GM21529 (cell line): ENCODE measurements around the gene ERVK3-1.
"Not testable (repeated sequence)": the region's sequence is repeated elsewhere in the genome, so short reads cannot be mapped to it uniquely, and the experiment has no call there.

Source experiments
- ATAC-seq: cut with Tn5 transposase; IDR thresholded peaks from one replicate; pipeline ENCODE4 v1.9.1; 2021; ENCODE audit not compliant: unreplicated experiment

ERVK3-1 gene, protein sequence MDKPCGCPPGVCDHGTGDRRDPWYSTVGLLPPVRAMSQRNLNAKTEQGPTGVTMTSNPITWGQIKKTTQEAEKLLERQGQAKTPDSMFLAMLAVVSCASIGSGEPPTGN

DNA sequence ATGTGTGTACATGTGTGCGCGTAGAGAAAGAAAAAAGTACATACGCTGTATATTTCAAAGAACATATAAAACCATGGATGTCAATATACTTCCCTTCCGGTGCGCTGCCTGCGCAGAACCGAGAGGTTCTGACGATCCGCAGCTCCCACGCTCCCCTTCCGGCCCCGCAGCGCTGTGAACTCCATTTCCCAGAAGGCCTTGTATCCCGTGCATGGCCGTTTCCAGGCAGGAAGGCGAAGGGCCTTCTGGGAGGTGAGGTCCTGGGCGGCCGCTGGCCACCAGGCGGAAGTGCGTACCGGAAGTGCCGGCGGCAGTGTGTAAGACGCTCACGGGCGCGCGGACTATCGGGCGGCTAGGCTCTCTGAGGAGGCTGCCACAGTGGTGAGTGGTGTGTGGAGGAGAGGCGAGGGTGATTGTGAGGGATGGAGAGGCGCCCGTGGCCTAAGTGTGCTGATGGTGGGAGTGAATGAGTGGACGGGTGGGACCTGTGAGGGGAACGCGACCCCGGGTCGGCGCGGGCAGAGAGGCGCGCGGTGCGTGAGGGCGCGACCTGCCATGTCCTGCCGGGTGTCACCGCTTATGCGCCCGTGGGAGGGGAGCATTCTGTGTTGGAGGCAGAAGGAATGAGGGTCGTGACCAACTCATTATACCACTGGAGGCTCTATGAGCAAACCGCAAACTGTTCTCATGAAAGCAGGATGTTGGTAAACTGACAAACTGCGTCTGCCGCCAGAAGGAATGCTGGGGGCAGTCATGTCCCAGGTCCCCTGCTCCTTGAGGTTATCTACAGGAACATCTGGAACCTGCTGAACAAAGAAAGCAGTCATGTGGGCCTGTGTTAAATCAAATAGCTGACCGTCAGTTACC lies at the start of gene ERVK3-1:
Gene ERVK3-1, plus strand, starts transcription at position 313 of the 867 bp plus-strand sequence. CDS start 6,792 bp downstream, outside the sequence.
- peak; percentile 91 for ATAC-seq

DNA sequence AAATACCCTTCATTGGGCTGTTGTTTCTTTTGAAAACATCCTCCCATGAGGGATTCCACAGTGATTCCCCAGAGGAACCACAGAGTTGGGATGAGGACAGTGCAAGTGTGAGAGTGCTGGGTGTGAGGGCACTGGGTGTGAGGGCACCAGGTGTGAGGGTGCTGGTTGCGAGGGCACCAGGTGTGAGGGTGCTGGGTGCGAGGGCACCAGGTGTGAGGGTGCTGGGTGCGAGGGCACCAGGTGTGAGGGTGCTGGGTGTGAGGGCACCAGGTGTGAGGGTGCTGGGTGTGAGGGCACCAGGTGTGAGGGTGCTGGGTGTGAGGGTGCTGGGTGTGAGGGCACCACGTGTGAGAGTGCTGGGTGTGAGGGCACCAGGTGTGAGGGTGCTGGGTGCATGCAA lies 46.9 kb upstream of the ERVK3-1 start:
- ATAC-seq = not testable (repeated sequence)

DNA sequence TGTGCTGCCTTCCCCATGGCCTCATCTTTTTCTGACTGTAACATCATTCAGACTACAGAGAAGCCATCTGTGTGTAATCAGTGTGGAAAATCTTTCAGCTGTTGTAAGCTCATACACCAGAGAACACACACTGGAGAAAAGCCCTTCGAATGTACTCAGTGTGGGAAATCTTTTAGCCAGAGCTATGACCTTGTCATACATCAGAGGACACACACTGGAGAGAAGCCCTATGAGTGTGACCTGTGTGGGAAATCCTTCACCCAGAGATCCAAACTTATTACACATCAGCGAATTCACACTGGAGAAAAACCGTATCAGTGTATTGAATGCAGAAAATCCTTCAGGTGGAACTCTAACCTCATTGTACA lies 43.6 kb upstream of the ERVK3-1 start:
- ATAC-seq = no peak

DNA sequence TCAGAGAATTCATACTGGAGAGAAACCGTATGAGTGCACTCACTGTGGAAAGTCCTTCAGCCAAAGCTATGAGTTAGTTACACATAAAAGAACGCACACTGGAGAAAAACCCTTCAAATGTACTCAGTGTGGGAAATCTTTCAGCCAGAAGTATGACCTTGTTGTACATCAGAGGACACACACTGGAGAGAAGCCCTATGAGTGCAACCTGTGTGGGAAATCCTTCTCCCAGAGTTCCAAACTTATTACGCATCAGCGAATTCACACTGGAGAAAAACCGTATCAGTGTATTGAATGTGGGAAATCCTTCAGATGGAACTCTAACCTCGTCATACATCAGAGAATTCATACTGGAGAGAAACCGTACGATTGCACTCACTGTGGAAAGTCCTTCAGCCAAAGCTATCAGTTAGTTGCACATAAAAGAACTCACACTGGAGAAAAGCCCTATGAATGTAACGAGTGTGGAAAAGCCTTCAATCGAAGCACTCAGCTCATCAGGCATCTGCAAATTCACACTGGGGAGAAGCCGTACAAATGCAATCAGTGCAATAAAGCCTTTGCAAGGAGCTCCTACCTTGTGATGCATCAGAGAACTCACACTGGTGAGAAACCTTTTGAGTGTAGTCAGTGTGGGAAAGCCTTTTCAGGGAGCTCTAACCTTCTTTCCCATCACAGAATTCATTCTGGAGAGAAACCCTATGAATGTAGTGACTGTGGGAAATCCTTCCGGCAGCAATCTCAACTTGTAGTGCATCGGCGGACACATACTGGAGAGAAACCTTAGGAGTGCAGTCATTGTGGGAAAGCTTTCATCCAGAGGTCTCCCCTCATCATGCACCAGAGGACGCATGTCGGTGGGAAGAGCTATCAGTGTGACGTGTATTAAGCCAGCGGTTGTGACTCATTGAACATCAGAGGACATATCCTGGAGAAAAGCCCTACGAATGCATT lies 42.9 kb upstream of the ERVK3-1 start:
- ATAC-seq = no peak

DNA sequence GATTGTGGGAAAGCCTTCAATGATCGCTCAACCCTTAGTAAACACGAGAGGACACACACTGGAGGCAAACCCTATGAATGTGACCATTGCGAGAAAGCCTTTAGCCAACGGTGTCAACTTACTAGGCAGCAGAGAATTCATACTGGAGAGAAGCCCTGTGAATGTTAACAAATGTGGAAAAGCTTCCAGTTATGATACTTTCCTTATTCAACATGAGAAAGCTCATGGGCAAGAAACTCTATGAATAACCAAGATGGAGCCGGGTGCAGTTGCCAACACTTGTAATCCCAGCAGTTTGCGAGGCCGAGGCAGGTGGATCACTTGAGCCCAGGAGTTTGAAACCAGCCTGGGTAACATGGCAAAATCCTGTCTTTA lies 42.3 kb upstream of the ERVK3-1 start:
- ATAC-seq = no peak

DNA sequence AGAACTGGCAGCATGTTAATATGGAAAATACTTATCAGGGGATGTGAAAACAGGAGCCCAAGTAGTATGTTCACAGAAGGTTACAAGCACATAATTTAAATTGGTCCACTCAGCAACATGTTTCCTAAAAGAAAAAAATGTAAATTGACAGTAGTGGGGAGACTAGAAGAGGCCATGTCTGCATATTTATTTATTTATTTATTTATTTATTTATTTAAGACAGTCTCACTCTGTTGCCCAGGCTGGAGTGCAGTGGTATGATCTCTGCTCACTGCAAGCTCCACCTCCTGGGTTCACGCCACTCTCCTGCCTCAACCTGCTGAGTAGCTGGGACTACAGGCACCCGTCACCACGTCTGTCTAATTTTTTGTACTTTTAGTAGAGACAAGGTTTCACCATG lies 40.1 kb upstream of the ERVK3-1 start:
- no peak for ATAC-seq

DNA sequence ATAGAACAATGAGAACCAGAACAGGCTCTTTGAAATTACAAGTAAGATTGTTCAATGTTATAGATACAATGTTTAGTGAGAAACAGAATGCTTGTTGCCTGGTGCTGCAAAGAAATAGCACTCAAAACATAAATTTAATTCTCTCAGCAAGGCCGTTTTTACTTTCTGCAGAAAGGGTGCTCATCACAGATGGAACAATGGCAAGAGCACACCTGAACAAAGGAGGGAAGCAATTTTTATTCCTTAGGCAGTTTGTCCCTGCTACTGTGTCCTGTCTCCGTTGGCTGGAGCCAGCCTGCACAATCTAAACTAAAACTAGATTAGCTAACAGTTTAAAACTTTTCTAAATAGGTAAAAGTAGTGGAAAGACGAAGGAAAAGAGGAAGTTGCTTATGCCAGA lies 36.8 kb upstream of the ERVK3-1 start:
- ATAC-seq = no peak

DNA sequence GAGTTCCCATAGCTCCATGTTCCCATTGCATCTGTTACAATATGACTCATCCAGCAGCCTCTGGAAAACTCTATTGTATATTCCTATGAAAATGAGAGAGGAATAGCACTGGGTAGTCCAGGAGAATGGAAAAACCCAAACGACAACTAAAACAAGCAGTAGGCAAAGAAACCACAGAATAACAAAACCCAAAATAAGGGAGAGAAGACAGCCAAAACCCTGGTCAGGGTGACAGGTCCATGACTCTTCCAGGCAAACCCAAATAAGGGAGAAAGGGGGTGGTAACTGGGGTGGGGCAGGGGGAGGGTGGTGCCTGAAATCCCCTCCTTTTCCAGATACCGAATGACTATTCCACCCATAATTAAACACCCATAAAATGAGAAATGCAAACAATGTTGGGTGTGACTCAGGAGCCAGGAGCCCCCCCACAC lies 30.4 kb upstream of the ERVK3-1 start:
- no peak for ATAC-seq

DNA sequence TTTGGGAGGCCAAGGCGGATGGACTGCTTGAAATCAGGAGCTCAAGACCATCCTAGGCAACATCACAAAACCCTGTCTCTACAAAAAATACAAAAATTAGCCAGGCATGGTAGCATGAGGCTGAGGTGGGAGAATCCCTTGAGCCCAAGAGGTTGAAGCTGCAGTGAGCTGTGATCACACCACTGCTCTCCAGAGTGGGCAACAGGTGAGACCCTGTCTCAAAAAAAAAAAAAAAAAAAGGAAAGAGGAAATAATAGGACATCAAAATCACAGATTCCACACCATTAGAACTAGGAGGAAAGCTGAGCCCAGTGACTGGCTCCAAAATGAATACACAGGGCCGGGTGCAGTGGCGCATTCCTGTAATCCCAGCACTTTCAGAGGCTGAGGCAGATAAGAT lies 29.6 kb upstream of the ERVK3-1 start:
- no peak for ATAC-seq

DNA sequence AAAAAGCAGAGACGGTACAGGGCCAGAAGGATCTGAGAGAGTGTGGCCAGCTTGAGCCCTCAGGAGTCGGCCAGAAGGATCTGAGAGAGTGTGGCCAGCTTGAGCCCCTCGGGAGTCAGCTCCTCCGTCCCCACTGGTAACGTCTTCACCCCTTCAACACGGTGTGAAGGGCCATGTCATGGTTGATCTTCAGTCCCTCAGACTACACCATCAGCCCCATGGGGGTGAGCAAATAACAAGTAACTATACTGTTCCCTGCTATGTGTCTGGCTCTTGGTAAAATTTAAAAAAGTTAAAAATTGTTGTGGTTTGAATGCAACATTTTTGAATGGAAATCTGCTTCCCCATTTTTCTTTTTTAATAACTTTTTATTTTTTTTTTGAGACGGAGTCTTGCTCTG lies 28.0 kb upstream of the ERVK3-1 start:
- no peak for ATAC-seq

DNA sequence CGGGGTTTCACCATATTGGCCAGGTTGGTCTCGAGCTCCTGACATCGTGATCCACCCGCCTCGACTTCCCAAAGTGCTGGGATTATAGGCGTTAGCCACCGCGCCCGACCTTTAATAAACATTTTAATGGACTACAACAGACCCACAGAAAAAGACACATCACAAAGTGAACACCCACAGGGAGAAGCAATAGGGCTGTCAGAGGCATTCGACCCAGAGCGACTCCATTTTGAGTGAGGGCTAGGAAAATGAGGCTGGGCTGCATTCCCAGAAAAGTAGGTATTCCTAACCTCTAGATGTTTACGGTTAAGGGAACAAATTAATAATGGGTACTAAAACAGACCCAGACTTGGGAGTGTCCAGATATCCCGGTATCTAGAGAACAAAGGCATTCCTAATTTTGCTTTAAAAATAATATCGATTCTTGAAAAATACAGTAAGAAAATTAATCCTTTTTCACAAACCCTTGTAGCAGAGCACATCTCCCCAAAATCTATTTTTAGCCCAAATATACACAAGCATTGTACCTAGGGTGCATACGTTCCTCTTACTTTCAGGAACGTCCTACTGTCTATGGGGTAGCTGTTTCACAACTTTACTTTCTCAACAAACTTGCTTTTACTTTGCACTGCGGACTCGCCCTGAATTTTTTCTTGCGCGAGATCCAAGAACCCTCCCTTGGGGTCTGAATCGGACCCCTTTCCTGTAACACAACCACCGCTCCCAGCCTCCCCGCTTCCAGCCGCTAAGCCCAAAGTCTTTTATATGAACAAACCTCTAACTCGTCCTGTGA lies 27.2 kb upstream of the ERVK3-1 start:
- ATAC-seq = no peak

DNA sequence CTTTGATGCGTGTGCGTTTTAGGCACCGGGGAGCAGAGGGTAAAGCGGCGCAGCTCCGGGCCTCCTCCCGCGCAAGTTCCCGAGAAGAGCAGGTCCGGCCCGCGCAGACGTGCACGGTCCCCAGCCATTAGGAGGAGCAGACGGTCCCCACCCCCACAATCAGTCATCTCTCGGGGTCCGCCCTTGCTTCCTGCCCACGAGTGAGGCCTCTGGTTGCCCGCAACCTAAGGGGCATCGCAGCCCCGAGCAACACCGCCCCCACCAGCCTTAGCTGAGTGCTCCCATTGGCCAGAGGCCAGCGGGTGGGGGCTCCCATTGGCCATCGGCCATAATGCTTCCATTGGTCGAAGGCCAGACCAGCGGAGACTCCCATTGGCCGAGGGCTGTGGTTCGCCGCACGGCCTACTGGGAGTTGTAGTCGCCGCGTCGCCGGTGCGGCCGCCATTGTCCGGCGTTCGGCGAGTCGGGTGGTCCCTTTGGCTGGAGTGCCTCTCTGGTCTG lies 26.6 kb upstream of the ERVK3-1 start, which contains the start of gene ZNF8:
Gene ZNF8, plus strand, starts transcription at position 415 of the 501 bp plus-strand sequence. CDS start 127 bp downstream, outside the sequence.
- ATAC-seq = peak; percentile 94

DNA sequence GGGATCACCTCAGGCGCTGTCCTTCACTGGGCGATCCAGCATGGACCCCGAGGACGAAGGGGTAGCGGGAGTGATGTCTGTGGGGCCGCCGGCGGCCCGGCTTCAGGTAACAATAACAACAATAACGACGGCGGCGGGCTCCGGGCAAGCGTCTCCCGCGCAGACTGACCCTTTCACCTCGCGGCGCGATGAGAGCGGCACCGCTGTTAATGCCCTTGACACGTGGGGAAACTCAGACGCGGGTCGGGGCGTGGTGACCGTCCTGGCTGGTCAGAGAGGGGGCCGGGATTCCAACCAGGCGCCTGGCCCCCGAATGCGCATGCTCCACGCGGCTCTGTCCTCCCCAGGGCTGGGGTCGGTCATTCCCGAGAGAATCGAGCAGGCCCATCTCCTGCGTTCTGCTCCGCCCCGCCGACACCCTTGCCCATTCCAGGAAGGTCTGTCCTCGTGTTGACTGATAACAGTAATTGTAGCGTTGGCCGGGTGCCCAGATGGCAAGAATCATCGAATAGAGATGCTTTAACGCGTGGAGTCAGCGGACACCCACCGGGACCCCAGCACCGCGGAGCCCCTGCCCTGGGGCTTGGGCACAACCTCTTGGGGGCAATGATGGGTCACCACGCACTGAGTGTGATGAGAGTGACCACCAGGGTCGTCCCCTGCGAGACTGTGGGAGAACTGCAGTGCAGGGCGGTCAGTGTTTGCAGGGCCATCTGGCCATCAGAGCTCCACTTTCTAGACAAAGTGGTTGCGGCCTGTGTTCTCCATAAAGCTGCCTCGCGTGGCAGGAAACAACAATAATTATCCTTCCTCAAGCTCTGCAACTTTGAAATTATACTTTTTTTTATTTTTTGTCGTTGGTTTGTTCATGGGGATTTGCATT lies 25.9 kb upstream of the ERVK3-1 start:
- peak; percentile 36 for ATAC-seq

DNA sequence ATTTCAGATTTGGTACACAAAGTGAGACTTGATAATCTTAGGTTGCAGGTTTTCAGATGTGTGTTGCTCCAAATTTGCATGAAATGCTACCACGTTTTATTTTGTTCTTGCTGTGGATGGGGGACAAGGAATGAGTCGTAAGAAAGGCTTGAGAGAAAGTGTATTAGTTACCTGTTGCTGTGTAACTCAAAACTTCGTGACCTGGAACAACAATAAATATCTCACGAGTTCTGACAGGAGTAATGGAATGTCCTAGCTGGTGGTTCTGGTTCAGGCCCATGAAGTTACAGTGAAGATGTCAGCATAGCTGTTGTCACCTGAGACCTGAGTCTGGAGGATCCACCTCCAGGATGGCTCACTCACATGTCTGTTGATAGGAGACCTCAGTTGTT lies 25.3 kb upstream of the ERVK3-1 start:
- no peak for ATAC-seq

DNA sequence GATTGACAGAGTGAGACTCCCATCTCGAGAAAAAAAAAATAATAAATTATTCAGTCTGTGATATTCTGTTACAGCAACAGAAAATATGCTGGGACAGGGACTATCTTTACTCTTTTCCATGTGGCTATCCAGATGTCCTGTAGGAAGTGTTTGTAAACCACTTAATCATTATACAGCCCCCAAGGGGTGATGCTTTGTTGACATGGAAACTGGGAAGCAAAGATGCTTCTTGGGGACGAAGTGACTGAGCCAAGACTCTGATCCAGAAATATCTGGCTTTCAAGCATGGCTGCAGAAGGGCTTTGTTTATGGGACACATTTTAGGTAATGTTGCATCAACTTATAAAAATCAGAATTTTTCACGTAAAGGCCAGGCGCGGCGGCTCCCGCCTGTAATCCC lies 21.0 kb upstream of the ERVK3-1 start:
- ATAC-seq = no peak

DNA sequence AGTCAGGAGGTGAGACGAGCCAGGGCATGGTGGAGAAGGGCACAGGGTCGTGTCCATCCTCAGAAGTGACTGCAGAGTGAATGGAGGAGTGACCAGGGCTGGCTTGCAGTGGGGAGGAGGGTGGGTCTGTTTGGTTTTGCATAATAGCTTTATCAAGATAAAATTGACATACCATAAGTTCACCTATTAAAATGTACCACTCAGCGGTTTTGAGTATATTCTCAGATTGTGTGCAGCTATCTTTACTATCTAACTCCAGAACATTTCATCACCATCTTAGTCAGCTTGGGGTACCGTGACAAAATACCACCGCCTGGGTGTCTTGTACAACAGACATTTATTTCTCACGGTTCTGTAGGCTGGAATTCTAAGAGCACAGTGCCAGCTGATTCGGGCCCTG lies 13.2 kb upstream of the ERVK3-1 start:
- no peak for ATAC-seq

DNA sequence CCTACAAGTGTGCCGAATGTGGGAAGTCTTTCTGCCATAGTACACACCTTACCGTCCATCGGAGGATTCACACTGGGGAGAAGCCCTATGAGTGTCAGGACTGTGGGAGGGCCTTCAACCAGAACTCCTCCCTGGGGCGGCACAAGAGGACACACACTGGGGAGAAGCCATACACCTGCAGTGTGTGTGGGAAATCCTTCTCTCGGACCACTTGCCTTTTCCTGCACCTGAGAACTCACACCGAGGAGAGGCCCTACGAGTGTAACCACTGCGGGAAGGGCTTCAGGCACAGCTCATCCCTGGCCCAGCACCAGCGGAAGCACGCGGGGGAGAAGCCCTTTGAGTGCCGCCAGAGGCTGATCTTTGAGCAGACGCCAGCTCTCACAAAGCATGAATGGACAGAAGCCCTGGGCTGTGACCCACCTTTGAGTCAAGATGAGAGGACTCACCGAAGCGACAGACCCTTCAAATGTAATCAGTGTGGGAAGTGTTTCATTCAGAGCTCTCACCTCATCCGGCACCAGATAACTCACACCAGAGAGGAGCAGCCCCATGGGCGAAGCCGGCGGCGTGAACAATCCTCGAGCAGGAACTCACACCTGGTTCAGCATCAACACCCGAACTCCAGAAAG lies 10.3 kb upstream of the ERVK3-1 start:
- no peak for ATAC-seq

DNA sequence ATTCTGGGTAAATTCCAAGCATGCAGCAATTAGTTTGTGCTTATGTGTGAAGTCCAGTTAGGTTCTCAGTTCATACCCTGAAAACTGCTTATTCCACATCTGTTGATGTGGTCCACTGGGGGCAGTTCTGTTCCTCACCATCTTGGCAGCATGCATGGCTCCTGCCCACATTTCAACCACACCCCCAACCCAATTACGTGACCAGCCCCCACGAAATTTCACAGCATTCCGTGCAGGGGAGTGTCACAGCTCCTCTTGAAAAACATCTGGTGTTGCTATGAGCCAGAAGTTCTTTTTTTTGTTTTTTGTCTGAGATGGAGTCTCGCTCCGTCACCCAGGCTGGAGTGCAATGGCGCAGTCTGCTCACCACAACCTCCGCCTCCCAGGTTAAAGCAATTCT lies 9.1 kb upstream of the ERVK3-1 start:
- ATAC-seq = no peak

DNA sequence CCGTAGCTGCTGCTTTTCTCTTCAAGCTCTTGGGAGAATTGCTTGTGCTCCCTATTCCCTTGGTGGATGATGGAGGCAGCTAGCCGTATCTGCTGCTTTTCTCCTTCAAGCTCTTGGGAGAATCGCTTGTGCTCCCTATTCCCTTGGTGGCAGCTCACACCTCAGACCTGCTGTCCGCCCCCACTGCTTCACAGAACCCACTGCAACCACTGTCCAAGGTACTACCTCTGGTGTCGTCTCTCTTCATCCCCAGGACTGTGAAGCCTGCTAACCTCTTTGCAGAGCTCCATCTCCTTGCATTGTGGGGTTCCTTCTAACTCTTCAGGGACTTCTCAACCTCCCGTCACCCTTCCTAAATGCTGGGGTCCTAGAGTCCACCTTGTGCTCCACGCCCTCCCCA lies 4.6 kb upstream of the ERVK3-1 start:
- no peak for ATAC-seq
